ENCODE data around the gene CORO6. TPM values are rescaled to one million over a fixed set of nuclear protein-coding genes. Genes with fewer than 3 reads are reported as not detected.
A peak's percentile ranks its signal among the peaks of the same experiment; 100 is the strongest.

Gene CORO6
- polyA plus RNA-seq, 2 of the 4 experiments (the other 2 are of a cell fraction) = 5.0 to 10.1 TPM

DNA sequence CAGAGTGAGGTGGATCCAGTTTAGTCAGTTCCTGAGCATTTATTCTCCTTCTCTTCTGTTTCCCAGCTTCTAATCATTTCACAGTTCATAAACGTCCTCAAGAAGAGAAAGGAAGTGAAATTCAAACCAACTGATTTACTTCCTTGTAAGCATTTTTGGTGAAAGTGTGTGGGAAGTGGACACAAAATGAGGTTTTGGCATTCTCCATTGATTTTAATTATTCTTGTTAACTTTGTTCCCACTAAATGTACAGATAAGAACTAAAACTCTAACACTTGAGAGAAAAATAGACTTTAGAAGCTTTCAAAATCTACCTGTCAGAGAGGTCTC is 42.7 kb upstream of the CORO6 start:
- ATAC-seq (no peak), DNase-seq (ENCODE audit: low read depth in 1 of 2, low spot score in 1 of 2) (no peak), FAIRE-seq (peak; percentile 91)
- H3K9me3 ChIP-seq = no peaks in the 10 kb centered on the region
- 8% methylated on average over 1 of the region's 1 CpG for WGBS (ENCODE audit: missing lambda C conversion rate)
- H3K4me2 ChIP-seq = peak overlapping the region; percentile 15; the same call in 2 of the 3 replicates
- 0 out of 6 replicates have a peak overlapping the region, but pooled peaks of 1 of the 2 experiments have one; percentile 12 for H3K27ac ChIP-seq
- H3K4me1 ChIP-seq = peaks cover 30% of the 10 kb centered on the region
- no peak for TF ChIP-seq RFX5 (IDR thresholded peaks at IDR 0.05)
- TF ChIP-seq, protein P1, sequence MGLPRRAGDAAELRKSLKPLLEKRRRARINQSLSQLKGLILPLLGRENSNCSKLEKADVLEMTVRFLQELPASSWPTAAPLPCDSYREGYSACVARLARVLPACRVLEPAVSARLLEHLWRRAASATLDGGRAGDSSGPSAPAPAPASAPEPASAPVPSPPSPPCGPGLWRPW (IDR thresholded peaks at IDR 0.05) = no peak
- no peak for TF ChIP-seq CBX8 (IDR thresholded peaks at IDR 0.05)
- TF ChIP-seq MAFK (IDR thresholded peaks at IDR 0.05; ENCODE audit: partially characterized antibody) = peak; percentile 2
- TF ChIP-seq RARB (CRISPR knock-in tag; IDR thresholded peaks at IDR 0.05) = no peak
- CTCF ChIA-PET = interaction anchor here (0.5 to 2.5 kb wide), 6 partner anchors 16 to 143 kb away, joined by 3 to 10 read pairs (median 5); no protein-coding TSS in a partner anchor
- POLR2A ChIA-PET = no interaction called here
- H3K4me3 ChIP-seq = no peak overlapping the region

DNA sequence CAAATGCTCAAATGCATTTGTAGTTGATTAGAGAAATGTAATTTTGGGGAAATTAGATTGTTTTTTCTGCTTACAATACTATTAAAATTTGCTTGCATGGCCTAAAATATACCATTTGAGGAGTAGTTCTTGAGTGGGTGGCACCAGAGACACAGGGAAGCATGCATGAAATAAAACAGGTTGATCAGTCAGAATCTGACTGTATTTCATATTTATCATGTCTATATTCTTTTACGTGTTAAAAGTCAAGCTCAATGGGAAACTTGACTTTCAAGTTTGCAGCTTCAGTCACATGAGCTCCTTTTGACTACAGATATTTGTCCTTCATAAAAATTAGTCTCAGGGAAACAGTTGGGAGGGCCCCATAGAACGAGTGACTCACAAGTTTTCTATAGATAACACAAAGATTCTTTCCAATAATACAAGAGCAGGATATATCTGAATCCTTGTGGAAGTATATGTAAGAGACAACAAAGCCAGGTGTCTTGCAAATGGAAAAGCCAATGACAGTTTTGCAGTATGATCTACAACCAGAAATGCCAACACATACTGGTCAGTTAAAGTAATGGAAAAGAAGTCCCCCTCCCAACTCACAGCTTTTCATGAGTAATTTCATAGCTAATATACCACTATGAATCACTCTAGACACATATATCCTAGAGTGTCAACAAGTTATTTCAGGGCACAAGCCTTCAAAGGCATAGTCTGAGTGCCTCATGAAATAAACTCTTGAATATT is 42.2 kb upstream of the CORO6 start:
- POLR2A ChIA-PET = no interaction called here
- WGBS (ENCODE audit: missing lambda C conversion rate) = 61% methylated on average over 2 of the region's 2 CpGs

DNA sequence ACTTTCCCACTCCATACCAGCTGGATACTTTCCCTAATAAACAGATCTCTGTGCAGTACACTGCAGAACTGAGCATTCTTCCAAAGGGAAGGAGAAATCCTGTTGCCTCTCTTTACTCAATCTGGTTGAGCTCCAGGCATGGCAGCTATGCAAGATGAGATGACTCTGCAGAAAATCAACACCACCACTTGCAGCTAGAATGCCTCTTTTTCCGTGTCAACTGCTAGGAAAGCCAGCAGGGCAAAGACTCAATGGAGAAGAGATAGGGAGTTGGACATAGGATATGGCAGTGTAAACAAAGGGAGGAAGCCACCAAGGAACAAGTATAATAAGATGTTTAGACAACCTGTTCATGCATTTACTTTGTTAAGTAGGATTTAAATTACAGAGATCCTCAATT is 40.4 kb upstream of the CORO6 start:
- POLR2A ChIA-PET = no interaction called here
- no peak overlapping the region for H3K4me3 ChIP-seq
- peak overlapping the region; percentile 37 to 66; a peak in 5 of 6 replicates for H3K27ac ChIP-seq
- H3K4me2 ChIP-seq = peak overlapping the region; percentile 40
- DNase-seq (ENCODE audit: low read depth in 1 of 2, low spot score in 1 of 2) (peak in 1 of 2 experiments; percentile 56), FAIRE-seq (peak; percentile 59), ATAC-seq (peak in 1 of 2 experiments; percentile 60; a peak in 3 of 6 replicates)
- TF ChIP-seq MAFK (IDR thresholded peaks at IDR 0.05; ENCODE audit: partially characterized antibody) = peak; percentile 96
- peak; percentile 45; the same call in 1 of the 2 replicates for TF ChIP-seq NFE2L2 (conservative IDR thresholded peaks at IDR 0.05; ENCODE audit: low read length)
- TF ChIP-seq FOSB (CRISPR knock-in tag; IDR thresholded peaks at IDR 0.05) = no peak
- H3K4me1 ChIP-seq = peaks cover 30% of the 10 kb centered on the region
- CTCF ChIA-PET = interaction anchor here (0.9 to 1.9 kb wide), 4 partner anchors 19 to 116 kb away, joined by 3 to 6 read pairs (median 4); no protein-coding TSS in a partner anchor
- no peaks in the 10 kb centered on the region for H3K9me3 ChIP-seq
- WGBS (ENCODE audit: missing lambda C conversion rate) = 3% methylated on average over 1 of the region's 1 CpG

More for the DNA sequence above, 42.2 kb upstream of the CORO6 start:
- Histone ChIP-seq H3K9me3 (no peaks in the 10 kb centered on the region), H3K4me3 (no peak overlapping the region), H3K4me2 (peak overlapping the region; percentile 15; the same call in 2 of the 3 replicates), H3K27ac (0 out of 6 replicates have a peak overlapping the region, but pooled peaks of 1 of the 2 experiments have one; percentile 12), H3K4me1 (peaks cover 30% of the 10 kb centered on the region)
- peak in 1 of 2 experiments; percentile 75; a peak in 3 of 6 replicates for ATAC-seq
- TF ChIP-seq FOSL2 (IDR thresholded peaks at IDR 0.05) (no peak), FOSL2 (CRISPR knock-in tag; IDR thresholded peaks at IDR 0.05) (peak; percentile 55), HOXA7 (CRISPR knock-in tag; IDR thresholded peaks at IDR 0.05) (no peak)
- peak; percentile 22 to 29 for DNase-seq (ENCODE audit: low read depth in 1 of 2, low spot score in 1 of 2)
- peak; percentile 82 for FAIRE-seq
- CTCF ChIA-PET = interaction anchor here (0.5 to 2.5 kb wide), 6 partner anchors 16 to 288 kb away, joined by 3 to 10 read pairs (median 4); no protein-coding TSS in a partner anchor

DNA sequence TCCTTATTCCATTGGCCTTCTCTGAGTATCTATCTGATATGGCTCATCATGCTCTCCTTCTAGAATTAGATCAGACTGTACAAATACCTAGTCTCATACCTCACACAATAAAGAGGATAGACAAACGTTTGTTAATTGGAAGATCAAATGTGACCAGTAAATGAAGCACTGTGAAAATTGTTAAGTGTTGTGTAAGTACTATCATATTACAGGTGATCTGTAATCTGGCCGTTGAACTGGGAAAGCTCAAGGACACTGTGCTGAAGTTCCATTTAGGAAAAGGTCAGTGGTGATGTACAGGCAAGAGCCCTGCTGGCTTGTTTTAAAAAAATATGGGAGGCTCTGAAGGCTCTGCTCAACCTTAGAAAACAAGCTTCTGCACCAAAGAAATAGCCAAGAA is 38.5 kb upstream of the CORO6 start:
- Histone ChIP-seq H3K4me1 (peaks cover 30% of the 10 kb centered on the region), H3K4me2 (no peak overlapping the region), H3K27ac (no peak overlapping the region), H3K9me3 (no peaks in the 10 kb centered on the region), H3K4me3 (no peak overlapping the region)
- 47% methylated on average over 2 of the region's 2 CpGs for WGBS (ENCODE audit: missing lambda C conversion rate)
- ATAC-seq (no peak), DNase-seq (ENCODE audit: low read depth in 1 of 2, low spot score in 1 of 2) (no peak), FAIRE-seq (peak; percentile 76)
- no peak for TF ChIP-seq JUN (IDR thresholded peaks at IDR 0.05)
- TF ChIP-seq, protein P2, sequence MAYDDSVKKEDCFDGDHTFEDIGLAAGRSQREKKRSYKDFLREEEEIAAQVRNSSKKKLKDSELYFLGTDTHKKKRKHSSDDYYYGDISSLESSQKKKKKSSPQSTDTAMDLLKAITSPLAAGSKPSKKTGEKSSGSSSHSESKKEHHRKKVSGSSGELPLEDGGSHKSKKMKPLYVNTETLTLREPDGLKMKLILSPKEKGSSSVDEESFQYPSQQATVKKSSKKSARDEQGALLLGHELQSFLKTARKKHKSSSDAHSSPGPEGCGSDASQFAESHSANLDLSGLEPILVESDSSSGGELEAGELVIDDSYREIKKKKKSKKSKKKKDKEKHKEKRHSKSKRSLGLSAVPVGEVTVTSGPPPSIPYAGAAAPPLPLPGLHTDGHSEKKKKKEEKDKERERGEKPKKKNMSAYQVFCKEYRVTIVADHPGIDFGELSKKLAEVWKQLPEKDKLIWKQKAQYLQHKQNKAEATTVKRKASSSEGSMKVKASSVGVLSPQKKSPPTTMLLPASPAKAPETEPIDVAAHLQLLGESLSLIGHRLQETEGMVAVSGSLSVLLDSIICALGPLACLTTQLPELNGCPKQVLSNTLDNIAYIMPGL (CRISPR knock-in tag; IDR thresholded peaks at IDR 0.05; ENCODE audit: borderline replicate concordance) = no peak
- TF ChIP-seq, protein P3, sequence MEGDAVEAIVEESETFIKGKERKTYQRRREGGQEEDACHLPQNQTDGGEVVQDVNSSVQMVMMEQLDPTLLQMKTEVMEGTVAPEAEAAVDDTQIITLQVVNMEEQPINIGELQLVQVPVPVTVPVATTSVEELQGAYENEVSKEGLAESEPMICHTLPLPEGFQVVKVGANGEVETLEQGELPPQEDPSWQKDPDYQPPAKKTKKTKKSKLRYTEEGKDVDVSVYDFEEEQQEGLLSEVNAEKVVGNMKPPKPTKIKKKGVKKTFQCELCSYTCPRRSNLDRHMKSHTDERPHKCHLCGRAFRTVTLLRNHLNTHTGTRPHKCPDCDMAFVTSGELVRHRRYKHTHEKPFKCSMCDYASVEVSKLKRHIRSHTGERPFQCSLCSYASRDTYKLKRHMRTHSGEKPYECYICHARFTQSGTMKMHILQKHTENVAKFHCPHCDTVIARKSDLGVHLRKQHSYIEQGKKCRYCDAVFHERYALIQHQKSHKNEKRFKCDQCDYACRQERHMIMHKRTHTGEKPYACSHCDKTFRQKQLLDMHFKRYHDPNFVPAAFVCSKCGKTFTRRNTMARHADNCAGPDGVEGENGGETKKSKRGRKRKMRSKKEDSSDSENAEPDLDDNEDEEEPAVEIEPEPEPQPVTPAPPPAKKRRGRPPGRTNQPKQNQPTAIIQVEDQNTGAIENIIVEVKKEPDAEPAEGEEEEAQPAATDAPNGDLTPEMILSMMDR (IDR thresholded peaks at IDR 0.05) = no peak
- no peak for TF ChIP-seq TFCP2L1 (CRISPR knock-in tag; IDR thresholded peaks at IDR 0.05)
- TF ChIP-seq EHF (CRISPR knock-in tag; IDR thresholded peaks at IDR 0.05) = no peak
- no peak for TF ChIP-seq FOSL2 (IDR thresholded peaks at IDR 0.05)
- TF ChIP-seq FOSL2 (CRISPR knock-in tag; IDR thresholded peaks at IDR 0.05) = no peak
- no peak for TF ChIP-seq MAFK (IDR thresholded peaks at IDR 0.05; ENCODE audit: partially characterized antibody)
- TF ChIP-seq ZC3H11A (IDR thresholded peaks at IDR 0.05) = no peak
- no peak for TF ChIP-seq HDAC2 (IDR thresholded peaks at IDR 0.05)
- POLR2A ChIA-PET = no interaction called here
- CTCF ChIA-PET = interaction anchor here (1.6 to 9.1 kb wide), 2 partner anchors 20 to 48 kb away, joined by 3 to 91 read pairs; no protein-coding TSS in a partner anchor

All from A549 (cell line).